Measurements from ENCODE around the gene SPATA12.
A peak's percentile ranks its signal among the peaks of the same experiment; 100 is the strongest.

Gene SPATA12

GRCh38 chr3:57060089-57060821 is at the start of gene SPATA12:
Gene SPATA12, plus strand, starts transcription at chr3:57060664. Its CDS starts 13,031 bp downstream, at chr3:57073695.
- H3K27me3 Mint-ChIP-seq: peaks cover 50 to 60% of the 10 kb centered on the region in 2 donors

GRCh38 chr3:57011022-57011421 is 49.4 kb upstream of the SPATA12 start:
- H3K36me3 Mint-ChIP-seq: no peaks in the 10 kb centered on the region
- H3K4me3 Mint-ChIP-seq: no peak overlapping the region
- DNase-seq: no peak
- peaks cover 15 to 17% of the 10 kb centered on the region in 2 donors for H3K27me3 Mint-ChIP-seq
- no peaks in the 10 kb centered on the region for H3K9me3 Mint-ChIP-seq
- no peak overlapping the region for H3K27ac Mint-ChIP-seq
- H3K4me1 Mint-ChIP-seq: peaks cover 0 to 5% of the 10 kb centered on the region in 2 donors
- ATAC-seq (replicated peaks): no peak

More at GRCh38 chr3:57060089-57060821, at the start of gene SPATA12:
- Mint-ChIP-seq H3K4me3 (no peak within 1 kb of the TSS), H3K4me1 (peaks cover 0 to 10% of the 10 kb centered on the region in 2 donors), H3K9me3 (no peaks in the 10 kb centered on the region), H3K27ac (no peak within 1 kb of the TSS), H3K36me3 (peaks cover 0 to 5% of the 10 kb centered on the region in 2 donors)
- no peak for DNase-seq
- peak in 1 of 2 donors; percentile 27 for ATAC-seq (replicated peaks)

GRCh38 chr3:57012847-57013246 is 47.6 kb upstream of the SPATA12 start:
- DNase-seq (no peak), ATAC-seq (replicated peaks) (no peak)
- Mint-ChIP-seq H3K27me3 (peaks cover 0 to 11% of the 10 kb centered on the region in 2 donors), H3K4me1 (peaks cover 7 to 11% of the 10 kb centered on the region in 2 donors), H3K27ac (no peak overlapping the region), H3K4me3 (no peak overlapping the region), H3K36me3 (no peaks in the 10 kb centered on the region), H3K9me3 (no peaks in the 10 kb centered on the region)

- peaks cover 0 to 11% of the 10 kb centered on the region in 2 donors for H3K27me3 Mint-ChIP-seq
- H3K27ac Mint-ChIP-seq: no peak overlapping the region
- no peak for DNase-seq
- no peaks in the 10 kb centered on the region for H3K9me3 Mint-ChIP-seq
- peaks cover 16 to 25% of the 10 kb centered on the region in 2 donors for H3K4me1 Mint-ChIP-seq
- ATAC-seq (replicated peaks): no peak
- H3K36me3 Mint-ChIP-seq: no peaks in the 10 kb centered on the region
- no peak overlapping the region for H3K4me3 Mint-ChIP-seq
Observed at GRCh38 chr3:57015350-57015729, 45.1 kb upstream of the SPATA12 start.

GRCh38 chr3:57015912-57016311 is 44.6 kb upstream of the SPATA12 start:
- Mint-ChIP-seq H3K27me3 (peaks cover 0 to 11% of the 10 kb centered on the region in 2 donors), H3K9me3 (no peaks in the 10 kb centered on the region), H3K4me3 (no peak overlapping the region), H3K4me1 (peaks cover 16 to 25% of the 10 kb centered on the region in 2 donors), H3K36me3 (no peaks in the 10 kb centered on the region), H3K27ac (no peak overlapping the region)
- no peak for ATAC-seq (replicated peaks)
- DNase-seq: no peak

- Mint-ChIP-seq H3K9me3 (no peaks in the 10 kb centered on the region), H3K4me3 (no peak overlapping the region), H3K36me3 (no peaks in the 10 kb centered on the region), H3K4me1 (peaks cover 16 to 25% of the 10 kb centered on the region in 2 donors), H3K27me3 (peaks cover 0 to 11% of the 10 kb centered on the region in 2 donors), H3K27ac (no peak overlapping the region)
- DNase-seq (no peak), ATAC-seq (replicated peaks) (no peak)
Observed at GRCh38 chr3:57017459-57017845, 43.0 kb upstream of the SPATA12 start.

GRCh38 chr3:57018246-57018645 is 42.2 kb upstream of the SPATA12 start:
- DNase-seq (no peak), ATAC-seq (replicated peaks) (no peak)
- H3K4me3 Mint-ChIP-seq: no peak overlapping the region
- H3K27ac Mint-ChIP-seq: no peak overlapping the region
- peaks cover 16 to 25% of the 10 kb centered on the region in 2 donors for H3K4me1 Mint-ChIP-seq
- H3K9me3 Mint-ChIP-seq: no peaks in the 10 kb centered on the region
- no peaks in the 10 kb centered on the region for H3K36me3 Mint-ChIP-seq
- H3K27me3 Mint-ChIP-seq: peaks cover 0 to 15% of the 10 kb centered on the region in 2 donors

- H3K9me3 Mint-ChIP-seq: no peaks in the 10 kb centered on the region
- peaks cover 6 to 23% of the 10 kb centered on the region in 2 donors for H3K27me3 Mint-ChIP-seq
- H3K4me1 Mint-ChIP-seq: peaks cover 16 to 25% of the 10 kb centered on the region in 2 donors
- no peak overlapping the region for H3K4me3 Mint-ChIP-seq
- H3K27ac Mint-ChIP-seq: no peak overlapping the region
- DNase-seq (peak; percentile 11), ATAC-seq (replicated peaks) (peak; percentile 99 to 100)
- no peaks in the 10 kb centered on the region for H3K36me3 Mint-ChIP-seq
Observed at GRCh38 chr3:57019057-57019456, 41.4 kb upstream of the SPATA12 start.

GRCh38 chr3:57025237-57025636 is 35.2 kb upstream of the SPATA12 start:
- H3K27me3 Mint-ChIP-seq: peaks cover 6 to 16% of the 10 kb centered on the region in 2 donors
- H3K4me1 Mint-ChIP-seq: no peaks in the 10 kb centered on the region
- H3K27ac Mint-ChIP-seq: no peak overlapping the region
- no peaks in the 10 kb centered on the region for H3K36me3 Mint-ChIP-seq
- ATAC-seq (replicated peaks) (no peak), DNase-seq (no peak)
- H3K4me3 Mint-ChIP-seq: no peak overlapping the region
- H3K9me3 Mint-ChIP-seq: no peaks in the 10 kb centered on the region

GRCh38 chr3:57026944-57027343 is 33.5 kb upstream of the SPATA12 start:
- no peak overlapping the region for H3K4me3 Mint-ChIP-seq
- no peak overlapping the region for H3K27ac Mint-ChIP-seq
- H3K27me3 Mint-ChIP-seq: peaks cover 6 to 16% of the 10 kb centered on the region in 2 donors
- H3K36me3 Mint-ChIP-seq: no peaks in the 10 kb centered on the region
- DNase-seq (no peak), ATAC-seq (replicated peaks) (no peak)
- H3K9me3 Mint-ChIP-seq: no peaks in the 10 kb centered on the region
- peaks cover 2% of the 10 kb centered on the region in 2 donors for H3K4me1 Mint-ChIP-seq

GRCh38 chr3:57029383-57029782 is 31.1 kb upstream of the SPATA12 start:
- H3K27ac Mint-ChIP-seq: no peak overlapping the region
- H3K4me1 Mint-ChIP-seq: peaks cover 4% of the 10 kb centered on the region in 2 donors
- H3K4me3 Mint-ChIP-seq: no peak overlapping the region
- H3K36me3 Mint-ChIP-seq: no peaks in the 10 kb centered on the region
- peaks cover 0 to 8% of the 10 kb centered on the region in 2 donors for H3K27me3 Mint-ChIP-seq
- H3K9me3 Mint-ChIP-seq: no peaks in the 10 kb centered on the region
- DNase-seq (no peak), ATAC-seq (replicated peaks) (no peak)

- no peaks in the 10 kb centered on the region for H3K36me3 Mint-ChIP-seq
- H3K9me3 Mint-ChIP-seq: no peaks in the 10 kb centered on the region
- H3K27ac Mint-ChIP-seq: no peak overlapping the region
- no peak for ATAC-seq (replicated peaks)
- H3K4me3 Mint-ChIP-seq: no peak overlapping the region
- H3K27me3 Mint-ChIP-seq: peaks cover 0 to 8% of the 10 kb centered on the region in 2 donors
- peaks cover 4% of the 10 kb centered on the region in 2 donors for H3K4me1 Mint-ChIP-seq
- DNase-seq: no peak
Observed at GRCh38 chr3:57029924-57030323, 30.5 kb upstream of the SPATA12 start.

GRCh38 chr3:57030721-57031120 is 29.7 kb upstream of the SPATA12 start:
- Mint-ChIP-seq H3K27ac (no peak overlapping the region), H3K4me3 (no peak overlapping the region)
- no peak for ATAC-seq (replicated peaks)

GRCh38 chr3:57031631-57032541 is 28.6 kb upstream of the SPATA12 start:
- H3K4me3 Mint-ChIP-seq: no peak overlapping the region
- H3K27ac Mint-ChIP-seq: peak overlapping the region; percentile 15
- H3K4me1 Mint-ChIP-seq: peaks cover 4% of the 10 kb centered on the region in 2 donors
- no peak for DNase-seq
- H3K36me3 Mint-ChIP-seq: no peaks in the 10 kb centered on the region
- H3K27me3 Mint-ChIP-seq: peaks cover 0 to 8% of the 10 kb centered on the region in 2 donors
- ATAC-seq (replicated peaks): peak in 1 of 2 donors; percentile 53
- H3K9me3 Mint-ChIP-seq: no peaks in the 10 kb centered on the region

More at GRCh38 chr3:57030721-57031120, 29.7 kb upstream of the SPATA12 start:
- DNase-seq: no peak
- Mint-ChIP-seq H3K9me3 (no peaks in the 10 kb centered on the region), H3K4me1 (peaks cover 4% of the 10 kb centered on the region in 2 donors), H3K27me3 (peaks cover 0 to 8% of the 10 kb centered on the region in 2 donors), H3K36me3 (no peaks in the 10 kb centered on the region)
